ENCODE results near the gene UNC13D. TPM values are rescaled to one million over a fixed set of nuclear protein-coding genes. Genes with fewer than 3 reads are reported as not detected.

Gene UNC13D
- total and polyA plus RNA-seq, 9 of the 15 experiments (the other 6 are each of a cell fraction or from before 2014, with no cell fraction given), result 0.86 to 244 (median 69.2) TPM

DNA sequence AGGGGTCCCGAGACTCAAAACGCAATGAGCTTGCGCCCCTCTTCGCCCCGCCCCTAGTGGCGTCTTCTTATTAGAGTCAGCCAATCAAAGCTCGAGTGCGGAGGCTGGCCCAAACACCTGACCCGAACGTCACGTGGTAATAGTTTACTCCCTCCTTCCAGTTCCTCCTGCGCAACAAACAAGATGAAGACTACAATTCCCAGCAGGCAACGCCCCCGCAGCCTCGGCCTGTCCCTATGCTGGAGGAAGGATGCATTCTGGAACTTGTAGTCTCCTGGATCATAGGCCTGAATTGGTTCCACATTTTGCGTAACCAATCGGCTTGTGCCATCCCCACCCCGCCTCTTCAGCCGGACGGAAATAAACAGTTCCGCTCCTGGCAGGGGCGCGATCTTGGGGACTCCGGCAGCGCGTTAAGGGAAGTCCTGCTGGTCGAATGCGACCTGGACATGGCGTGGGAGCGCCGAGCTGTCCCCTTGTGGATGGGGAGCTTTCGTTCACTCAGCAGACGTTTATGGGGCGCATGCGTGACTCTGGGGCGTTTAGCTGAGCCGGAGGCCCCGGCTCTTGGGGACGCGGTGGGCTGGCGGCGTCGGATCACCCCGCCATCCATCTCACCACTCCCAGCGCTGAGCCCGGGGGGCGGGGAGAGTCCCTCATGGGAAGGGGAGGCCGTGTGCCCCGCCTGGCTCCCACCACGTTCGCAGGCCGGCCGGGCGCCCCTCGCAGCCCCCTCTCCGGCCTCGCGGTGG is 11.3 kb upstream of the UNC13D start, which contains the start of gene WBP2 (continued):
- TF ChIP-seq, protein P1, sequence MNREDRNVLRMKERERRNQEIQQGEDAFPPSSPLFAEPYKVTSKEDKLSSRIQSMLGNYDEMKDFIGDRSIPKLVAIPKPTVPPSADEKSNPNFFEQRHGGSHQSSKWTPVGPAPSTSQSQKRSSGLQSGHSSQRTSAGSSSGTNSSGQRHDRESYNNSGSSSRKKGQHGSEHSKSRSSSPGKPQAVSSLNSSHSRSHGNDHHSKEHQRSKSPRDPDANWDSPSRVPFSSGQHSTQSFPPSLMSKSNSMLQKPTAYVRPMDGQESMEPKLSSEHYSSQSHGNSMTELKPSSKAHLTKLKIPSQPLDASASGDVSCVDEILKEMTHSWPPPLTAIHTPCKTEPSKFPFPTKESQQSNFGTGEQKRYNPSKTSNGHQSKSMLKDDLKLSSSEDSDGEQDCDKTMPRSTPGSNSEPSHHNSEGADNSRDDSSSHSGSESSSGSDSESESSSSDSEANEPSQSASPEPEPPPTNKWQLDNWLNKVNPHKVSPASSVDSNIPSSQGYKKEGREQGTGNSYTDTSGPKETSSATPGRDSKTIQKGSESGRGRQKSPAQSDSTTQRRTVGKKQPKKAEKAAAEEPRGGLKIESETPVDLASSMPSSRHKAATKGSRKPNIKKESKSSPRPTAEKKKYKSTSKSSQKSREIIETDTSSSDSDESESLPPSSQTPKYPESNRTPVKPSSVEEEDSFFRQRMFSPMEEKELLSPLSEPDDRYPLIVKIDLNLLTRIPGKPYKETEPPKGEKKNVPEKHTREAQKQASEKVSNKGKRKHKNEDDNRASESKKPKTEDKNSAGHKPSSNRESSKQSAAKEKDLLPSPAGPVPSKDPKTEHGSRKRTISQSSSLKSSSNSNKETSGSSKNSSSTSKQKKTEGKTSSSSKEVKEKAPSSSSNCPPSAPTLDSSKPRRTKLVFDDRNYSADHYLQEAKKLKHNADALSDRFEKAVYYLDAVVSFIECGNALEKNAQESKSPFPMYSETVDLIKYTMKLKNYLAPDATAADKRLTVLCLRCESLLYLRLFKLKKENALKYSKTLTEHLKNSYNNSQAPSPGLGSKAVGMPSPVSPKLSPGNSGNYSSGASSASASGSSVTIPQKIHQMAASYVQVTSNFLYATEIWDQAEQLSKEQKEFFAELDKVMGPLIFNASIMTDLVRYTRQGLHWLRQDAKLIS (CRISPR knock-in tag; IDR thresholded peaks at IDR 0.05), result no peak; the same call in none of the 2 replicates
- TF ChIP-seq SMC3 (conservative IDR thresholded peaks at IDR 0.05; ENCODE audit: insufficient read depth, low read depth, low read length) (0 out of 2 replicates have a peak, but pooled peaks have one; percentile 10), CXXC5 (CRISPR knock-in tag; IDR thresholded peaks at IDR 0.05) (peak; percentile 71), PCBP2 (IDR thresholded peaks at IDR 0.05; ENCODE audit: low read depth, low read length, poor library complexity, severe bottlenecking) (no peak), NFIX (CRISPR knock-in tag; IDR thresholded peaks at IDR 0.05; ENCODE audit: low read depth) (no peak), SIX5 (IDR thresholded peaks at IDR 0.05; ENCODE audit: borderline replicate concordance in 1 of 2, insufficient read depth in 1 of 2, low read depth in 1 of 2, low read length in 2 of 2) (peak; percentile 96 to 97), ERF (CRISPR knock-in tag; IDR thresholded peaks at IDR 0.05) (peak; percentile 58; the same call in 1 of the 2 replicates), DLX4 (CRISPR knock-in tag; IDR thresholded peaks at IDR 0.05) (no peak), CHD4 (IDR thresholded peaks at IDR 0.05; ENCODE audit: insufficient read depth, insufficient replicate concordance, low read depth, low read length, poor library complexity, severe bottlenecking) (no peak), SMARCB1 (IDR thresholded peaks at IDR 0.05; ENCODE audit: insufficient read length, low read depth) (no peak), SIN3B (IDR thresholded peaks at IDR 0.05; ENCODE audit: low read depth) (peak; percentile 77), CBFA2T3 (IDR thresholded peaks at IDR 0.05) (no peak)
- TF ChIP-seq, protein P2, sequence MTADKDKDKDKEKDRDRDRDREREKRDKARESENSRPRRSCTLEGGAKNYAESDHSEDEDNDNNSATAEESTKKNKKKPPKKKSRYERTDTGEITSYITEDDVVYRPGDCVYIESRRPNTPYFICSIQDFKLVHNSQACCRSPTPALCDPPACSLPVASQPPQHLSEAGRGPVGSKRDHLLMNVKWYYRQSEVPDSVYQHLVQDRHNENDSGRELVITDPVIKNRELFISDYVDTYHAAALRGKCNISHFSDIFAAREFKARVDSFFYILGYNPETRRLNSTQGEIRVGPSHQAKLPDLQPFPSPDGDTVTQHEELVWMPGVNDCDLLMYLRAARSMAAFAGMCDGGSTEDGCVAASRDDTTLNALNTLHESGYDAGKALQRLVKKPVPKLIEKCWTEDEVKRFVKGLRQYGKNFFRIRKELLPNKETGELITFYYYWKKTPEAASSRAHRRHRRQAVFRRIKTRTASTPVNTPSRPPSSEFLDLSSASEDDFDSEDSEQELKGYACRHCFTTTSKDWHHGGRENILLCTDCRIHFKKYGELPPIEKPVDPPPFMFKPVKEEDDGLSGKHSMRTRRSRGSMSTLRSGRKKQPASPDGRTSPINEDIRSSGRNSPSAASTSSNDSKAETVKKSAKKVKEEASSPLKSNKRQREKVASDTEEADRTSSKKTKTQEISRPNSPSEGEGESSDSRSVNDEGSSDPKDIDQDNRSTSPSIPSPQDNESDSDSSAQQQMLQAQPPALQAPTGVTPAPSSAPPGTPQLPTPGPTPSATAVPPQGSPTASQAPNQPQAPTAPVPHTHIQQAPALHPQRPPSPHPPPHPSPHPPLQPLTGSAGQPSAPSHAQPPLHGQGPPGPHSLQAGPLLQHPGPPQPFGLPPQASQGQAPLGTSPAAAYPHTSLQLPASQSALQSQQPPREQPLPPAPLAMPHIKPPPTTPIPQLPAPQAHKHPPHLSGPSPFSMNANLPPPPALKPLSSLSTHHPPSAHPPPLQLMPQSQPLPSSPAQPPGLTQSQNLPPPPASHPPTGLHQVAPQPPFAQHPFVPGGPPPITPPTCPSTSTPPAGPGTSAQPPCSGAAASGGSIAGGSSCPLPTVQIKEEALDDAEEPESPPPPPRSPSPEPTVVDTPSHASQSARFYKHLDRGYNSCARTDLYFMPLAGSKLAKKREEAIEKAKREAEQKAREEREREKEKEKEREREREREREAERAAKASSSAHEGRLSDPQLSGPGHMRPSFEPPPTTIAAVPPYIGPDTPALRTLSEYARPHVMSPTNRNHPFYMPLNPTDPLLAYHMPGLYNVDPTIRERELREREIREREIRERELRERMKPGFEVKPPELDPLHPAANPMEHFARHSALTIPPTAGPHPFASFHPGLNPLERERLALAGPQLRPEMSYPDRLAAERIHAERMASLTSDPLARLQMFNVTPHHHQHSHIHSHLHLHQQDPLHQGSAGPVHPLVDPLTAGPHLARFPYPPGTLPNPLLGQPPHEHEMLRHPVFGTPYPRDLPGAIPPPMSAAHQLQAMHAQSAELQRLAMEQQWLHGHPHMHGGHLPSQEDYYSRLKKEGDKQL (CRISPR knock-in tag; IDR thresholded peaks at IDR 0.05; ENCODE audit: borderline replicate concordance), result no peak
- TF ChIP-seq, protein P3, sequence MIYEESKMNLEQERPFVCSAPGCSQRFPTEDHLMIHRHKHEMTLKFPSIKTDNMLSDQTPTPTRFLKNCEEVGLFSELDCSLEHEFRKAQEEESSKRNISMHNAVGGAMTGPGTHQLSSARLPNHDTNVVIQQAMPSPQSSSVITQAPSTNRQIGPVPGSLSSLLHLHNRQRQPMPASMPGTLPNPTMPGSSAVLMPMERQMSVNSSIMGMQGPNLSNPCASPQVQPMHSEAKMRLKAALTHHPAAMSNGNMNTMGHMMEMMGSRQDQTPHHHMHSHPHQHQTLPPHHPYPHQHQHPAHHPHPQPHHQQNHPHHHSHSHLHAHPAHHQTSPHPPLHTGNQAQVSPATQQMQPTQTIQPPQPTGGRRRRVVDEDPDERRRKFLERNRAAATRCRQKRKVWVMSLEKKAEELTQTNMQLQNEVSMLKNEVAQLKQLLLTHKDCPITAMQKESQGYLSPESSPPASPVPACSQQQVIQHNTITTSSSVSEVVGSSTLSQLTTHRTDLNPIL (CRISPR knock-in tag; IDR thresholded peaks at IDR 0.05), result no peak
